Esophagus muscularis mucosa (tissue), 4 donors: ENCODE measurements around the gene DCC. TPM values are rescaled to one million over a fixed set of nuclear protein-coding genes. Genes with fewer than 3 reads are reported as not detected.

Experiments
- DNase-seq: peaks from one replicate; pipeline ENCODE4 v3.0.0-alpha.2; 2017; ENCODE audit errors: extremely low spot score
- H3K27ac ChIP-seq, 4 donors: fragments of 200-600 bp; sonication (generic); replicated peaks in 1 of 4; 1 replicate in 3 of 4; 2 replicates in 1 of 4; pipeline ENCODE4 v1.5.1; 2016 to 2019; ENCODE audit warnings: mild to moderate bottlenecking in 1 of 4
- H3K27me3 ChIP-seq, 4 donors: fragments of 200-600 bp; sonication (generic); one replicate each; pipeline versions ENCODE4 v1.5.1 to v1.6.0; 2016 to 2019
- H3K36me3 ChIP-seq, 4 donors: fragments of 200-600 bp; sonication (generic); one replicate each; pipeline ENCODE4 v1.5.1; 2016 to 2019
- H3K4me1 ChIP-seq, 4 donors: fragments of 200-600 bp; sonication (generic); one replicate each; pipeline ENCODE4 v1.5.1; 2016 to 2019
- H3K4me3 ChIP-seq, 4 donors: fragments of 200-600 bp; sonication (generic); 1 replicate in 2 of 4; 2 replicates in 2 of 4; pipeline ENCODE4 v1.5.1; 2016 to 2019; ENCODE audit warnings: mild to moderate bottlenecking in 4 of 4, moderate library complexity in 1 of 4
- H3K9me3 ChIP-seq, 4 donors: fragments of 200-600 bp; sonication (generic); 1 replicate in 3 of 4; 2 replicates in 1 of 4; pipeline ENCODE4 v1.5.1; 2016 to 2019
- EP300 ChIP-seq: sonication (generic); formaldehyde crosslinking; IDR thresholded peaks from one replicate; pipeline ENCODE4 v1.6.1; 2017; ENCODE audit warnings: antibody characterized with exemption
- POLR2A ChIP-seq: fragments of 450-650 bp; IDR thresholded peaks from one replicate; pipeline ENCODE4 v1.6.1; 2017; ENCODE audit warnings: antibody characterized with exemption, moderate library complexity, mild to moderate bottlenecking, low read depth
- POLR2AphosphoS5 ChIP-seq, 2 donors: sonication (generic); formaldehyde crosslinking; IDR thresholded peaks; one replicate each; pipeline ENCODE4 v1.6.1; 2017; ENCODE audit warnings: antibody characterized with exemption in 2 of 2
- WGBS: methylation state at CpG from one replicate; pipeline ENCODE4 v1.1.5; 2018; 5-methylcytosine and 5-hydroxymethylcytosine counted together
- intact Hi-C: fragments of 100-400 bp; cut with DNase I; formaldehyde crosslinking; loops from one replicate; pipeline ENCODE4 v1.15.1; 2023
- total RNA-seq, 4 donors: library from RNA; depleted of rRNA; stranded (reverse); fragments of >200 nt; gene quantifications; one replicate each; pipeline versions ENCODE4 v1.1.0 to v1.2.1, GENCODE V29; 2016
- TF ChIP-seq, protein P1 (sequence below), 3 experiments: fragments of 200-600 bp in 2 of 3; fragments of 450-650 bp in 1 of 3; sonication (generic) in 2 of 3; IDR thresholded peaks; one replicate each; pipeline ENCODE4 v1.5.1; 2017 to 2019; ENCODE audit warnings: antibody characterized with exemption in 3 of 3, mild to moderate bottlenecking in 2 of 3, moderate library complexity in 1 of 3

The DCC gene
- total RNA-seq, 4 donors from 2014 or later, result 0.46 to 0.99 (median 0.83) TPM; not detected in 1

DNA sequence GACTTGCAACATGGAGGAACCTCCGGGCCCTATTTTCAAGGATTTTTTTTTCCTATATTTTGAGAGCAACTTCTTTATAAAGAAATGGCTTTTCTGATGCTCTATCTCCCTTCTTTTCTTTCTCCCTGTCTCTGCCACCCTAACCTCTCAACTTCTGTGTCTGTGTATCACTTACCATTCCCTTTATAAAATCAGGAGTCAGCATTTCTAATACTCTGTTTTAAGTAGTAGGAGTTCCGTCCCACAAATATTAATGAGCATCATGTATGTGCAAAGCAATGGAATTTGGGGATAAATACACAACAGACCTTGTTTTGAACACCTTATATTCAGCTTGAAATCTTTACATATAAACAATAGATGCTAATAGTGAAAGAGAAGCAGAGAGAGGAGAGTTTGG is 268.0 kb downstream of the DCC start:
- no peaks in the 10 kb centered on the region for H3K4me1 ChIP-seq
- H3K27ac ChIP-seq, result no peak overlapping the region
- H3K4me3 ChIP-seq, result no peak overlapping the region
- no peaks in the 10 kb centered on the region for H3K36me3 ChIP-seq
- H3K27me3 ChIP-seq, result no peaks in the 10 kb centered on the region
- DNase-seq, result no peak
- intact Hi-C loops, result no loop called here
- WGBS, result 94% methylated on average over 2 of the region's 2 CpGs
- TF ChIP-seq POLR2A (no peak), POLR2AphosphoS5 (IDR thresholded peaks at IDR 0.05) (no peak), EP300 (no peak)
- TF ChIP-seq, protein P1, sequence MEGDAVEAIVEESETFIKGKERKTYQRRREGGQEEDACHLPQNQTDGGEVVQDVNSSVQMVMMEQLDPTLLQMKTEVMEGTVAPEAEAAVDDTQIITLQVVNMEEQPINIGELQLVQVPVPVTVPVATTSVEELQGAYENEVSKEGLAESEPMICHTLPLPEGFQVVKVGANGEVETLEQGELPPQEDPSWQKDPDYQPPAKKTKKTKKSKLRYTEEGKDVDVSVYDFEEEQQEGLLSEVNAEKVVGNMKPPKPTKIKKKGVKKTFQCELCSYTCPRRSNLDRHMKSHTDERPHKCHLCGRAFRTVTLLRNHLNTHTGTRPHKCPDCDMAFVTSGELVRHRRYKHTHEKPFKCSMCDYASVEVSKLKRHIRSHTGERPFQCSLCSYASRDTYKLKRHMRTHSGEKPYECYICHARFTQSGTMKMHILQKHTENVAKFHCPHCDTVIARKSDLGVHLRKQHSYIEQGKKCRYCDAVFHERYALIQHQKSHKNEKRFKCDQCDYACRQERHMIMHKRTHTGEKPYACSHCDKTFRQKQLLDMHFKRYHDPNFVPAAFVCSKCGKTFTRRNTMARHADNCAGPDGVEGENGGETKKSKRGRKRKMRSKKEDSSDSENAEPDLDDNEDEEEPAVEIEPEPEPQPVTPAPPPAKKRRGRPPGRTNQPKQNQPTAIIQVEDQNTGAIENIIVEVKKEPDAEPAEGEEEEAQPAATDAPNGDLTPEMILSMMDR (IDR thresholded peaks at IDR 0.05), result no peak
- H3K9me3 ChIP-seq, result no peaks in the 10 kb centered on the region

- Histone ChIP-seq H3K4me3 (no peak overlapping the region), H3K27ac (no peak overlapping the region), H3K36me3 (no peaks in the 10 kb centered on the region), H3K4me1 (no peaks in the 10 kb centered on the region), H3K27me3 (no peaks in the 10 kb centered on the region), H3K9me3 (no peaks in the 10 kb centered on the region)
- intact Hi-C loops, result no loop called here
- DNase-seq, result no peak
- 90% methylated on average over 3 of the region's 3 CpGs for WGBS
- no peak for TF ChIP-seq POLR2A
- TF ChIP-seq, protein P1 (IDR thresholded peaks at IDR 0.05), result no peak
- TF ChIP-seq EP300, result no peak
- TF ChIP-seq POLR2AphosphoS5 (IDR thresholded peaks at IDR 0.05), result no peak
Observed at GRCh38 chr18:52610451-52611115, 270.6 kb downstream of the DCC start.

- Histone ChIP-seq H3K36me3 (no peaks in the 10 kb centered on the region), H3K27ac (no peak overlapping the region), H3K9me3 (no peaks in the 10 kb centered on the region), H3K4me3 (no peak overlapping the region), H3K4me1 (no peaks in the 10 kb centered on the region), H3K27me3 (no peaks in the 10 kb centered on the region)
- intact Hi-C loops, result no loop called here
- TF ChIP-seq POLR2A (no peak), EP300 (no peak), POLR2AphosphoS5 (IDR thresholded peaks at IDR 0.05) (no peak)
- TF ChIP-seq, protein P1 (IDR thresholded peaks at IDR 0.05), result no peak
- no peak for DNase-seq
Observed at GRCh38 chr18:52612406-52612805, 272.4 kb downstream of the DCC start.

GRCh38 chr18:52615321-52615720 is 275.3 kb downstream of the DCC start:
- DNase-seq, result no peak
- Histone ChIP-seq H3K36me3 (no peaks in the 10 kb centered on the region), H3K27me3 (no peaks in the 10 kb centered on the region), H3K9me3 (no peaks in the 10 kb centered on the region), H3K4me1 (no peaks in the 10 kb centered on the region), H3K27ac (no peak overlapping the region), H3K4me3 (no peak overlapping the region)
- WGBS, result 58% methylated on average over 2 of the region's 2 CpGs
- TF ChIP-seq, protein P1 (IDR thresholded peaks at IDR 0.05), result no peak
- no peak for TF ChIP-seq POLR2AphosphoS5 (IDR thresholded peaks at IDR 0.05)
- intact Hi-C loops, result no loop called here

DNA sequence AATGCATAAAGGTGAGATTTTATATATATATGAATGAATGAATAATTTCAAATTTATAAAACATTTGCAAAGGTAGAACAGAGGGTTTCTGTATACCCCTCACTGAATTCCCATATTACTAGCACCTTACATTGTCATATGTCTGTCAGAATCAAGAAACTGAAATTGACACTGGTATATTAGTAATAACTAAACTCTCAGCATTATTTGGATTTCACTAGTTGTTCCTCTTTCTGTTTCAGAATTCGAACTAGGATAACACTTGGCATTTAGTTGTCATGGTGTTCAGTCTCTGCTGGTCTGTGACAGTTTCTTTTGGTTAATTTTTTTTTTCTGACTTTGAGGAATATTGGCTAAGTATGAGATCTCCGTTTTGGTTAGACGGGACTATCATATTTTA is 275.9 kb downstream of the DCC start:
- Histone ChIP-seq H3K4me3 (no peak overlapping the region), H3K27ac (no peak overlapping the region), H3K36me3 (no peaks in the 10 kb centered on the region), H3K4me1 (no peaks in the 10 kb centered on the region), H3K9me3 (no peaks in the 10 kb centered on the region), H3K27me3 (no peaks in the 10 kb centered on the region)
- WGBS, result 66% methylated on average over 3 of the region's 3 CpGs
- intact Hi-C loops, result no loop called here
- TF ChIP-seq, protein P1 (IDR thresholded peaks at IDR 0.05), result no peak
- no peak for TF ChIP-seq POLR2A
- TF ChIP-seq EP300, result no peak
- TF ChIP-seq POLR2AphosphoS5 (IDR thresholded peaks at IDR 0.05), result no peak
- no peak for DNase-seq
